ENCODE data around the gene PGAM2.
"Not testable (repeated sequence)": the region's sequence is repeated elsewhere in the genome, so short reads cannot be mapped to it uniquely, and the experiment has no call there.

Gene PGAM2

DNA sequence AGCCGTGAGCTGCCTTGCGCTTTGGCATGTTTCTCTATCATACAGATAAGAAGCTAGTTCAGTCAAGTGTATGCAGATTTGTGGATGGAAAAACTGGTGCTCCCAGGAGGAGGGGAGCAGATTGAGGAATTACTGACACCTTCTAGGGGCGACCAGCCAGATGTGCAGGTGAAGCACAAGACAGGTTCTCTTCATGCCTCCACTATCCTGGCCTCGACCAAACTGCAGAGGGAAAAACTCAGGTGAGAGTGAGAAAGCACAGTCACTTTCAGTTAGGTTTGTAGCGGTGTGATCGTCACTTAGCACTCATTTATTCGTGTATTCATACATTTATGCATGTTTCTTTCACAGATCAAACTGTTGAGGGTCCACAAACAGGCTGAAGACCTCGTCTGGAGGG lies 21.5 kb downstream of the PGAM2 start:
- POLR2A ChIA-PET: interaction anchor here (1.0 to 1.9 kb wide), 5 partner anchors 18 to 174 kb away, joined by 3 to 16 read pairs (median 6); partner anchors contain the start of gene PGAM2
- Histone ChIP-seq H3K4me1 (ENCODE audit: control insufficient read depth, insufficient read depth, low read length) (peaks cover 6% of the 10 kb centered on the region; the same call in 1 of the 2 replicates), H3K9me3 (ENCODE audit: control insufficient read depth, insufficient read depth, low read depth, low read length) (no peaks in the 10 kb centered on the region), H3K36me3 (ENCODE audit: control insufficient read depth in 2 of 2, insufficient read depth in 1 of 2, low read length in 2 of 2) (peaks cover 7 to 18% of the 10 kb centered on the region in 2 experiments; a peak in 2 of 3 replicates), H3K4me3 (ENCODE audit: low read depth, low read length) (peak overlapping the region; percentile 96), H3K27ac (ENCODE audit: extremely low read depth, low read depth, low read length) (peak overlapping the region; percentile 63; the same call in 1 of the 2 replicates)
- TF ChIP-seq PRDM1 (tag by site-specific recombination; IDR thresholded peaks at IDR 0.05): peak; percentile 92
- no peak for TF ChIP-seq SETDB1 (IDR thresholded peaks at IDR 0.05; ENCODE audit: insufficient read length, low read length)
- CTCF ChIA-PET: interaction anchor here (0.7 kb wide), 1 partner anchor 521 kb away, joined by 4 read pairs; no protein-coding TSS in a partner anchor

GRCh38 chr7:44042221-44042620 lies 23.1 kb downstream of the PGAM2 start:
- ChIA-PET POLR2A (no interaction called here), CTCF (interaction anchor here (0.5 kb wide), 1 partner anchor 73 kb away, joined by 3 read pairs; no protein-coding TSS in a partner anchor)
- H3K27ac ChIP-seq (ENCODE audit: extremely low read depth, low read depth, low read length): no peak overlapping the region

DNA sequence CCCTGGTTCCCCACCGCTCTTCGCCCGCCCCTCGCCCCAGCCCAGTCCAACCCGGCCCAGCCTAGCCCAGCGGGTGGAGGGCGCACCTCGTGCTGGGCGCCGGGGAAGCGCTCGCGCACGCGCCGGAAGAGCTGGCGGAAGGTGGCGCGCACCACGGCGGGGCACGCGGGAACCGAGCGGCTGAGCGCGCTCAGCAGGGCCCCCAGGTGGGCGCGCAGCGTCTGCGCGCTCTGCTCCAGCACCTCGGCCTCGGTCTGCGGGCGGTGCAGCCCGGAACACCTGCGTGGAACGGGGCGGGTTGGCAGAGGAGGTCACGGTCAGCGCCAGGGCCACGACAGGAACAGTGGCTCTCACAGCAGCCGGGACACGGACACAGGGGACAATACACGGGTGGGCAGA lies 24.9 kb downstream of the PGAM2 start:
- H3K9me3 ChIP-seq (ENCODE audit: control insufficient read depth, insufficient read depth, low read depth, low read length); H3K4me1 ChIP-seq (ENCODE audit: control insufficient read depth, insufficient read depth, low read length); POLR2A ChIA-PET; H3K27ac ChIP-seq (ENCODE audit: extremely low read depth, low read depth, low read length); H3K36me3 ChIP-seq (ENCODE audit: control insufficient read depth in 2 of 2, insufficient read depth in 1 of 2, low read length in 2 of 2); CTCF ChIA-PET: not testable (repeated sequence)
- peak overlapping the region; percentile 18; the same call in 1 of the 2 replicates for H3K4me3 ChIP-seq (ENCODE audit: low read depth, low read length)

More at GRCh38 chr7:44042221-44042620, 23.1 kb downstream of the PGAM2 start:
- Histone ChIP-seq H3K9me3 (ENCODE audit: control insufficient read depth, insufficient read depth, low read depth, low read length) (no peaks in the 10 kb centered on the region), H3K4me1 (ENCODE audit: control insufficient read depth, insufficient read depth, low read length) (peaks cover 6% of the 10 kb centered on the region; the same call in 1 of the 2 replicates), H3K4me3 (ENCODE audit: low read depth, low read length) (no peak overlapping the region), H3K36me3 (ENCODE audit: control insufficient read depth in 2 of 2, insufficient read depth in 1 of 2, low read length in 2 of 2) (peaks cover 7 to 14% of the 10 kb centered on the region in 2 experiments; a peak in 2 of 3 replicates)
- TF ChIP-seq ZSCAN16 (tag by site-specific recombination; IDR thresholded peaks at IDR 0.05): no peak
- no peak for TF ChIP-seq ZNF274 (IDR thresholded peaks at IDR 0.05; ENCODE audit: low read length)
- TF ChIP-seq ZNF274 (tag by site-specific recombination; IDR thresholded peaks at IDR 0.05; ENCODE audit: borderline replicate concordance): no peak
- TF ChIP-seq SP2 (tag by site-specific recombination; IDR thresholded peaks at IDR 0.05): no peak
- TF ChIP-seq ZNF529 (tag by site-specific recombination; IDR thresholded peaks at IDR 0.05; ENCODE audit: insufficient replicate concordance): no peak
- TF ChIP-seq, protein P1, sequence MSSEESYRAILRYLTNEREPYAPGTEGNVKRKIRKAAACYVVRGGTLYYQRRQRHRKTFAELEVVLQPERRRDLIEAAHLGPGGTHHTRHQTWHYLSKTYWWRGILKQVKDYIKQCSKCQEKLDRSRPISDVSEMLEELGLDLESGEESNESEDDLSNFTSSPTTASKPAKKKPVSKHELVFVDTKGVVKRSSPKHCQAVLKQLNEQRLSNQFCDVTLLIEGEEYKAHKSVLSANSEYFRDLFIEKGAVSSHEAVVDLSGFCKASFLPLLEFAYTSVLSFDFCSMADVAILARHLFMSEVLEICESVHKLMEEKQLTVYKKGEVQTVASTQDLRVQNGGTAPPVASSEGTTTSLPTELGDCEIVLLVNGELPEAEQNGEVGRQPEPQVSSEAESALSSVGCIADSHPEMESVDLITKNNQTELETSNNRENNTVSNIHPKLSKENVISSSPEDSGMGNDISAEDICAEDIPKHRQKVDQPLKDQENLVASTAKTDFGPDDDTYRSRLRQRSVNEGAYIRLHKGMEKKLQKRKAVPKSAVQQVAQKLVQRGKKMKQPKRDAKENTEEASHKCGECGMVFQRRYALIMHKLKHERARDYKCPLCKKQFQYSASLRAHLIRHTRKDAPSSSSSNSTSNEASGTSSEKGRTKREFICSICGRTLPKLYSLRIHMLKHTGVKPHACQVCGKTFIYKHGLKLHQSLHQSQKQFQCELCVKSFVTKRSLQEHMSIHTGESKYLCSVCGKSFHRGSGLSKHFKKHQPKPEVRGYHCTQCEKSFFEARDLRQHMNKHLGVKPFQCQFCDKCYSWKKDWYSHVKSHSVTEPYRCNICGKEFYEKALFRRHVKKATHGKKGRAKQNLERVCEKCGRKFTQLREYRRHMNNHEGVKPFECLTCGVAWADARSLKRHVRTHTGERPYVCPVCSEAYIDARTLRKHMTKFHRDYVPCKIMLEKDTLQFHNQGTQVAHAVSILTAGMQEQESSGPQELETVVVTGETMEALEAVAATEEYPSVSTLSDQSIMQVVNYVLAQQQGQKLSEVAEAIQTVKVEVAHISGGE (tag by site-specific recombination; conservative IDR thresholded peaks at IDR 0.05; ENCODE audit: low read depth): no peak
- TF ChIP-seq ZNF747 (tag by site-specific recombination; IDR thresholded peaks at IDR 0.05): no peak
- TF ChIP-seq ZNF16 (tag by site-specific recombination; IDR thresholded peaks at IDR 0.05; ENCODE audit: low read depth): no peak
- no peak for TF ChIP-seq ZBTB49 (tag by site-specific recombination; IDR thresholded peaks at IDR 0.05; ENCODE audit: low read depth)
- TF ChIP-seq, protein P2, sequence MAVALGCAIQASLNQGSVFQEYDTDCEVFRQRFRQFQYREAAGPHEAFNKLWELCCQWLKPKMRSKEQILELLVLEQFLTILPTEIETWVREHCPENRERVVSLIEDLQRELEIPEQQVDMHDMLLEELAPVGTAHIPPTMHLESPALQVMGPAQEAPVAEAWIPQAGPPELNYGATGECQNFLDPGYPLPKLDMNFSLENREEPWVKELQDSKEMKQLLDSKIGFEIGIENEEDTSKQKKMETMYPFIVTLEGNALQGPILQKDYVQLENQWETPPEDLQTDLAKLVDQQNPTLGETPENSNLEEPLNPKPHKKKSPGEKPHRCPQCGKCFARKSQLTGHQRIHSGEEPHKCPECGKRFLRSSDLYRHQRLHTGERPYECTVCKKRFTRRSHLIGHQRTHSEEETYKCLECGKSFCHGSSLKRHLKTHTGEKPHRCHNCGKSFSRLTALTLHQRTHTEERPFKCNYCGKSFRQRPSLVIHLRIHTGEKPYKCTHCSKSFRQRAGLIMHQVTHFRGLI (tag by site-specific recombination; IDR thresholded peaks at IDR 0.05): no peak
- TF ChIP-seq RBAK (tag by site-specific recombination; IDR thresholded peaks at IDR 0.05): no peak
- TF ChIP-seq TCF7L2 (IDR thresholded peaks at IDR 0.05; ENCODE audit: borderline replicate concordance, low read depth, low read length): no peak
- no peak for TF ChIP-seq ZNF624 (tag by site-specific recombination; IDR thresholded peaks at IDR 0.05)
- TF ChIP-seq ZNF140 (tag by site-specific recombination; IDR thresholded peaks at IDR 0.05): no peak
- no peak for TF ChIP-seq ZNF610 (tag by site-specific recombination; IDR thresholded peaks at IDR 0.05; ENCODE audit: borderline replicate concordance)

DNA sequence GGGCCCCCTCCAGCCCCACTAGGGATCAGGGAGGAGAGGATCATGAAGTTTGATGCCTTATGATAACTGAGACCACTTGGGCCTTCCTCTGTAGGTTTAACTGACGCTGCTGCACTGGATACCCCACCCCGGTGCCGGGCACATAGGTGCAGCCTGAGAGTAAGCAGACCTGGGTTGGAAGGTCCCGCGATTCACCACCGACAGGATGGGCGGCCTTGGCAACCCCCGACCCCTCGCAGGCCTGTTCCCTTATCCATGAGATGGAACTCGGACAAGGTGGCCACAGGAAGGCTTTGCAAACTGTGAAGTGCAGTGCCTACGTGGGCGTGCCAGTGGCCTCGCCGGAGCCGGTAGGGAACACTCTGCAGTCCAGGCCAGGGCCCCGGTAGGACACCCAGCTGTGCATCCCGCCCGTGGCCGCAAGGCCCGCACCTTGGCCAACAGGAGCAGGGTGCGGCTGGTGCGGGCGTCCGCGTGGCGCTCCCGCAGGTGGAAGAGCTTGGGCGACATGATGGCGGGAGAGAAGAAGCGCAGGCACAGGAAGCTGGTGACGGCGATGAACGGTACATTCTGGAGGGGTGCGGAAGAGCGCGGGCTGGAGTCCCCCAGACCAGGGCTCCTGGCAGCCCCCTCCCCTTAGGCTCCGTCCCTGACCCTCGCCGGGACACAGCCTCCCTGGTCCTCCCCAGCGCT lies 25.4 kb downstream of the PGAM2 start:
- CTCF ChIA-PET; POLR2A ChIA-PET; H3K36me3 ChIP-seq (ENCODE audit: control insufficient read depth in 2 of 2, insufficient read depth in 1 of 2, low read length in 2 of 2); H3K9me3 ChIP-seq (ENCODE audit: control insufficient read depth, insufficient read depth, low read depth, low read length); H3K4me3 ChIP-seq (ENCODE audit: low read depth, low read length); H3K27ac ChIP-seq (ENCODE audit: extremely low read depth, low read depth, low read length); H3K4me1 ChIP-seq (ENCODE audit: control insufficient read depth, insufficient read depth, low read length): not testable (repeated sequence)
